WTC11 (cell line): ENCODE measurements around the gene C4orf36.

Experiments
- CTCF ChIP-seq: fragments of 200-600 bp; IDR thresholded peaks from 2 replicates; pipeline ENCODE4 v1.8.0; 2022; ENCODE audit warnings: antibody characterized with exemption
- IRF2 ChIP-seq: sonication (generic); formaldehyde crosslinking; IDR thresholded peaks from 2 replicates; pipeline ENCODE4 v1.8.0; 2022; ENCODE audit warnings: low read depth, missing genetic modification reagents, borderline replicate concordance
- NR1H2 ChIP-seq: sonication (generic); formaldehyde crosslinking; IDR thresholded peaks from 2 replicates; pipeline ENCODE4 v1.9.0; 2021; ENCODE audit warnings: mild to moderate bottlenecking, moderate library complexity, missing genetic modification reagents

DNA sequence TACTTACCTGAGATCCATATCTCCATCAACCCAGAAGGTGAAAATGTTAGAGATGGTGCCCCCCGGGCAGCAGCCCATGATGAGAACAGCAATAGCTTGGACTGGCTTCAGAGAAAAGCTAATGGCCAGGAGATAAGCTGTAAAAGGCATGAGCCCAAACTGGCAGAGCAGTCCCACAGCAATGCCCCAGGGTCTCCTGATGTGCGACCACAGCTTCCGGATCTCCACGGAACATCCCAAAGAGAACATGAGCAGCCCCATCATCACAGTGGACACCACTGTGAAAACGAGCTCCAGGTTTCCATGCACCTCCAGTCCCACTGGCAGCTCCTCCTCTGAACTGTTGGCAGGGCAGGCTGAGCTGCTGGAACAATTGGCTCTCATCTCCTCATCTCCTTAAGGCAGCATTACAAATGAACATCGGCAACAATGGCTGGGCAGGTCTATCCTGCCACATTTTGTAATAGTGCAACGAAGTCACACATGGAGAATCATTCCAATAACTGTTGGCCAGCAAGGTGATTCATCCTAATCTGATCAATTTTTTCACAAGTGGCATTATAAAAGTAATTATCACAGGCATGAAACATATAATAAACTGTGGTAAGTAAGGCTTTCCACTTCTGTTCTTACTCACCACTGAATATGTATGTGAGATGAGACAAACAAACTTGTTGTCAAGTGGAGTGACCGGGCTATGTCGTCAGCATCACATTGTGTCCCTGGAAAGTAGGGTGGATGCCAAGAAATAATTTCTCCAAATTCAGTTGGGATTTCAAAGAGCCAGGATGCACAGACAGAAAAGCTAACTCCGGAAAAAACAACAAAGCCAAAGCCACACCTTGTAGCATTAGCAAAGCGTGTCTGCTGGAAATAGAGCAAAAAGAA lies 43.2 kb downstream of the C4orf36 start, which contains the start of gene SLC10A6:
- TF ChIP-seq CTCF (no peak), NR1H2 (CRISPR knock-in tag) (no peak), IRF2 (no peak)
